Measurements from ENCODE around the gene PAF1. TPM values are rescaled to one million over a fixed set of nuclear protein-coding genes. Genes with fewer than 3 reads are reported as not detected.

Gene PAF1
- total RNA-seq, 1 donor from 2014 or later: 33.3 TPM

DNA sequence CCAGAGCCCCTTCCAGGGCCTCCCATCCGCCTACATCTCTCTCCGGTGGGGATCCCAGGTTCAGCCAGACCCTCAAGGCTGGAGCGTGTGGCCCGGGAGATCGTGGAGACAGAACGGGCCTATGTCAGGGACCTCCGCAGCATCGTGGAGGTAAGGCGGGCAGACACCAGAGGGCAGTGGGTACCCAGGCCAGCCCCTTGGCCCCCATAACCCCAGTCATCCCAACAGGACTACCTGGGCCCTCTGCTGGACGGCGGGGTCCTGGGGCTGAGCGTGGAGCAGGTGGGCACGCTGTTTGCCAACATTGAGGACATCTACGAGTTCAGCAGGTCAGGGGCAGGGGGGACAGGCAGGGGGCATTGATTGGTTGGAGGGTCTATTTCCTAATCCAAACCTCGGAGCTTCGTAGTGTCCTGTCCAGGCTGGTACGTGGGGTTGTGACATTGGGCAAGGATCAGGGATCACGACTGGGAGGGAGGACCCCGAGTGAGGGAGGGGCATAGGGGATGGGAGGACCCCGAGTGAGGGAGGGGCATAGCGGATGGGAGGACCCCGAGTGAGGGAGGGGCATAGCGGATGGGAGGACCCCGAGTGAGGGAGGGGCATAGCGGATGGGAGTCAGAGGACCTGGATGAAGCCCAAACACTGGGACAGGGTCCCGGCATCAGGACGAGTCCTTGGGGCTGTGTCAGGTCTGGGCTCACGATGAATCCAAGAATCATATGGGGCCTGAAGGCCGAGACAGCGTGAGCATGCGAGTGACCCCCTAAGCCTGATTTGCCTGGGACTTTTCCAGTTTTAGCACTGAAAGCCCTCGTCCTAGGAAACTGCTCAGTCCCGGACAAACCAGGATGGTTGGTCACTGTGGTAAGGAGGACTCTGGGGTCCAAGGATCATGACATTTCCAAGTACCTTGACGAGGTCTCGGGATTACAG, 24.5 kb upstream of the PAF1 start:
- intact Hi-C loops (cut with DNase I): no loop called here
- Histone ChIP-seq H3K9me3 (no peaks in the 10 kb centered on the region), H3K27me3 (no peaks in the 10 kb centered on the region), H3K4me3 (peak overlapping the region; percentile 81), H3K4me1 (peaks cover 29% of the 10 kb centered on the region), H3K36me3 (peaks cover 10% of the 10 kb centered on the region), H3K27ac (no peak overlapping the region)
- TF ChIP-seq, protein P1, sequence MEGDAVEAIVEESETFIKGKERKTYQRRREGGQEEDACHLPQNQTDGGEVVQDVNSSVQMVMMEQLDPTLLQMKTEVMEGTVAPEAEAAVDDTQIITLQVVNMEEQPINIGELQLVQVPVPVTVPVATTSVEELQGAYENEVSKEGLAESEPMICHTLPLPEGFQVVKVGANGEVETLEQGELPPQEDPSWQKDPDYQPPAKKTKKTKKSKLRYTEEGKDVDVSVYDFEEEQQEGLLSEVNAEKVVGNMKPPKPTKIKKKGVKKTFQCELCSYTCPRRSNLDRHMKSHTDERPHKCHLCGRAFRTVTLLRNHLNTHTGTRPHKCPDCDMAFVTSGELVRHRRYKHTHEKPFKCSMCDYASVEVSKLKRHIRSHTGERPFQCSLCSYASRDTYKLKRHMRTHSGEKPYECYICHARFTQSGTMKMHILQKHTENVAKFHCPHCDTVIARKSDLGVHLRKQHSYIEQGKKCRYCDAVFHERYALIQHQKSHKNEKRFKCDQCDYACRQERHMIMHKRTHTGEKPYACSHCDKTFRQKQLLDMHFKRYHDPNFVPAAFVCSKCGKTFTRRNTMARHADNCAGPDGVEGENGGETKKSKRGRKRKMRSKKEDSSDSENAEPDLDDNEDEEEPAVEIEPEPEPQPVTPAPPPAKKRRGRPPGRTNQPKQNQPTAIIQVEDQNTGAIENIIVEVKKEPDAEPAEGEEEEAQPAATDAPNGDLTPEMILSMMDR (IDR thresholded peaks at IDR 0.05): no peak
- DNase-seq (no peak), ATAC-seq (no peak)

DNA sequence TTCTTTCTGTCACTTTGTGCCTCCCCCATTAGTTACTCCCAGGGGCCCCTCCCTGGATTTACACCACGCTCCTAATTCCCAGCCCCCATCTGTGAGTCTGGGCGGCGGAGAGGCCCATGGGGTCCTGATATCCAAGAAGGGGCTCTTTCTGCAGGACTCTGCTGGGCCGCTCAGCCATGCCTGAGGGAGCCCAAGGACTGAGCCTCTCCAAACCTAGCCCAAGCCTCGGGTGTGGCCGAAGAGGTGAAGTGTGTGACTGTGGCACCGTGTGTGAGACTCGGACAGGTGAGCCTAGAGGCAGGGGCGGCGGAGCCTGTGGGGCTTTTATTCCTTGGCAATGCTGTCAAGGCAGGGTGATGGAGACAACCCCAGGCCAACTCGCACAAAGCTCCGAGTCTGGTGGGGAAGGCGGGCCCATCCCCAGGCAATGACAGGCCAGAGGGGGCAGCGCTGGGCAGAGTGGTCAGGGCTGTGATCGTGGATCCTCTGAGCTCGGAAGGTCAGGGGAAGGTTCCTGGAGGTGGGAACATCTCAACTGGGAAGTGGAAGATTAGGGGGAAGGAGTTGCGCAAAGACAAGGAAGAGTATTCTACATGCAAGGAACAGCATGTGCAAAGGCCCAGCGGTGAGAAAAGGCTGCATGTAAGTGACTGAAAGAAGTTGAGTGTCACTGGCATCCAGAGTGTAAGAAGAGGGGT, 23.2 kb upstream of the PAF1 start:
- H3K27ac ChIP-seq: peak overlapping the region; percentile 100
- DNase-seq (peak; percentile 71), ATAC-seq (no peak)
- H3K4me3 ChIP-seq: peak overlapping the region; percentile 81
- H3K9me3 ChIP-seq: no peaks in the 10 kb centered on the region
- H3K27me3 ChIP-seq: no peaks in the 10 kb centered on the region
- peaks cover 29% of the 10 kb centered on the region for H3K4me1 ChIP-seq
- peaks cover 7% of the 10 kb centered on the region for H3K36me3 ChIP-seq
- intact Hi-C loops (cut with DNase I): no loop called here
- TF ChIP-seq, protein P1 (IDR thresholded peaks at IDR 0.05): peak; percentile 22

DNA sequence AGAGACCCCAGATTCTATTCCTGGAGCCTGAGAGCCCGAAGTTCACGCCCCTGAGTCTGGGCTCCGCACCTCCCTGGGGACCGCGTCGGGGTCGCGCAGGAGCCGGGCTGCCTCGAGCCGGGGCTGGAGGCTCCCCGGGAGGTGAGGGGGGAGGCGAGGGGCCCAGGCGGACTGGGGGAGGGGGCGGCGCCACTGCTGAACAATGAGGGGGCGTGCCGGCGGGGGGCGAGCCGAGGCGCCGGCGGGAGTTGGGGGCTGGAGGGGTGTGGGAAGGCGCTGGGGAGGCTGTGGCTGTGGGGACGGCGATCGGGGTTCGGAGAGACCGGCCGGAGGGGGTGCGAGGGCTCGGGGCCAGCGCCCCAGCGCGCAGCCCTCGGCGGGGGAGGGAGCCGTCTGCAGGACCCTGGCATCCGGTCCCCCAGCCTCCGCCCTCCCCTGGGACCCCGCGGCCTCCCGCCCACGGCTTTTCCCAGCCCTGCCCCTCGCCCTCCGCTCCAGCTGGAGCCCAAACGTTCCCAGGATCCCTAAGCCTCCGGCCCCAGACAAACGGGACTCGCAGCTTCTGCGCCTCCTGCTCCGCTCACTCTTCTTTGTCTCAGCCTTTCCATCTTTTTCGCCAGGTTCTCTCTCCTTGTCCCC, 22.5 kb upstream of the PAF1 start:
- intact Hi-C loops (cut with DNase I): no loop called here
- H3K27me3 ChIP-seq: no peaks in the 10 kb centered on the region
- peak overlapping the region; percentile 100 for H3K27ac ChIP-seq
- peak overlapping the region; percentile 81 for H3K4me3 ChIP-seq
- H3K4me1 ChIP-seq: peaks cover 29% of the 10 kb centered on the region
- H3K9me3 ChIP-seq: no peaks in the 10 kb centered on the region
- peak; percentile 80 for DNase-seq
- H3K36me3 ChIP-seq: peaks cover 8% of the 10 kb centered on the region
- TF ChIP-seq, protein P1 (IDR thresholded peaks at IDR 0.05): no peak
- no peak for ATAC-seq

DNA sequence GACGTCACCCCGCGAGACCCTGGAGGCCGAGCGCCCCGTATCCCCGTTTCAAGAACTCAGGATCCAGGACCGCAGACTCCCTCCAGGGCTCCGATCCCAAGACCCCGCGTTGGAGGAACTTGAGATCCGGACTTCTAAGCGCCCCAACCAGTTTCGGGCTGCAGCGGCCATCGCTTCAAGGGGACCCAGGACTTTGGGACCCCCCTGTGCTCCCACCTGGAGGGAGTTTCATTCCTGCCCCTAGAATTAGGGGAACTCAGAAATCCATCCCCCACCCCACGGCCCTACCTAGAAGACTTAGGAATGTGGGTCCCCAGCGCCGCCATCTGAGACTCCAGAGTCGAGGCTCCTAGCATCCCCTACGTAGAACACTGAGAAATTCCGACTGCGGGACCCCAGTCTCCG, 22.0 kb upstream of the PAF1 start:
- peaks cover 13% of the 10 kb centered on the region for H3K36me3 ChIP-seq
- ATAC-seq (no peak), DNase-seq (no peak)
- no peaks in the 10 kb centered on the region for H3K9me3 ChIP-seq
- H3K27me3 ChIP-seq: no peaks in the 10 kb centered on the region
- TF ChIP-seq, protein P1 (IDR thresholded peaks at IDR 0.05): no peak
- H3K4me3 ChIP-seq: peak overlapping the region; percentile 81
- intact Hi-C loops (cut with DNase I): no loop called here
- peak overlapping the region; percentile 100 for H3K27ac ChIP-seq
- peaks cover 29% of the 10 kb centered on the region for H3K4me1 ChIP-seq

DNA sequence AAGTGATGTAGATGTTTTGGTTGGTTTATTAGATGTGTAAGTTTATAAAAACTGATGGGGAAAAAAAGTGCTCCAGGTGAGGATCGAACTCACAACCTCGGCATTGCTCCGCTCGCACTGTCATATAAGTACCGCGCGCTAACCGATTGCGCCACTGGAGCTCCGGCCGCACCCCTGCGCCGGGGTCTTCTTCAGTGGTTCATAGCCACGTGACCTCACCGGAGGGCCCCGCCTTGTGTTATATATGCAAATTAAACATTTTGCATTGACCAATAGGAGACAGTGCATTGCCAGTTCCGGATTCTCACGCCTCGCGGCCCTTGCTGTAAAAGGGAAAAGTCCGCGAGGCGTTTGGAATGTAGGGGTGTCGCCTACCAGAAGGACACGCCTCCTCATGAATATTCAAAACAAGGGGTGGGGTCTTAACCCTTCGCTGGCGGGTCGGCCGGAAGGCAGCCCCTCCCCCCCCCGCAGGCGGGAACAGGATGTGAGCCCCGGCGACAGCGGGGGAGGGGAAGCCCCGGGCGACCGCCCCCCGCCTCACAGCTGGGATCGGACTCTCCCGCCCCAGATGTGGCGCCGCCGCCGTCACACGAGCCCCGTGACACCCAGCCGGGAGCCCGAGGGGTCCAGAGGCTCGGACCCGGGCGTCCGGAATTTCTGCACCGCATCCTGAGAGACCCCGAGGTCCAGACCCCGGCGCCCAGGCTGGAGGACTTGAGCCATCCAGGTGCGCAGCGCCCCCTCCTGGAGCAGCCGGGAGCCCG, 21.4 kb upstream of the PAF1 start, which contains the start of gene PLEKHG2:
Gene PLEKHG2 (plus strand): TSS at position 570 of the 767 bp plus-strand sequence. CDS start 1,418 bp downstream, outside the sequence.
- Histone ChIP-seq H3K9me3 (no peaks in the 10 kb centered on the region), H3K4me3 (peak within 1 kb of the TSS; percentile 81), H3K27me3 (no peaks in the 10 kb centered on the region), H3K27ac (peak within 1 kb of the TSS; percentile 100), H3K36me3 (peaks cover 18% of the 10 kb centered on the region), H3K4me1 (peaks cover 29% of the 10 kb centered on the region)
- intact Hi-C loops (cut with DNase I): no loop called here
- DNase-seq: peak; percentile 96
- TF ChIP-seq, protein P1 (IDR thresholded peaks at IDR 0.05): peak; percentile 79
- peak; percentile 62 for ATAC-seq

All from upper lobe of right lung (tissue), 1 donor.